ENCODE results near the gene AKAP10.

DNA sequence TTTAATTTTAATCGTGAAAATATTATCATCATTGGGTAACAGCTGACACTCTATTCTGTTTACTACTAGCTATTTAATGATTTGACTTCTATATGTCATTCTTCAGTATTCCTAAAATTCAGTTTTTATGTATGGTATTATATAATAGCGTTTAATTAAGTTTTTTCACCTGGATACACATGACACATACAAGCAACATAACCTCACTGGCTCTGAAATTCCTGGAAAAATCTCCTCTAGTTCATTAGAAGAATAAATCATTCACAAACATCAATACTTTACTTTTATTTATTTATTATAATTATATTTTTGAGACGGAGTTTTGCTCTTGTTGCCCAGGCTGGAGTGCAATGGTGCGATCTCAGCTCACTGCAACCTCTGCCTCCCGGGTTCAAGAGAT, 44.0 kb downstream of the AKAP10 start:
- TF ChIP-seq POLR2A (IDR thresholded peaks at IDR 0.05) (no peak), CTCF (IDR thresholded peaks at IDR 0.05) (no peak)
